Measurements from ENCODE around the gene CSPG5.

Gene CSPG5

GRCh38 chr3:47578691-47579632 lies at the start of gene CSPG5:
TSS of gene CSPG5 (minus strand) at chr3:47578865. CDS start at chr3:47578693, 172 bp downstream.
- TF ChIP-seq, protein P1, sequence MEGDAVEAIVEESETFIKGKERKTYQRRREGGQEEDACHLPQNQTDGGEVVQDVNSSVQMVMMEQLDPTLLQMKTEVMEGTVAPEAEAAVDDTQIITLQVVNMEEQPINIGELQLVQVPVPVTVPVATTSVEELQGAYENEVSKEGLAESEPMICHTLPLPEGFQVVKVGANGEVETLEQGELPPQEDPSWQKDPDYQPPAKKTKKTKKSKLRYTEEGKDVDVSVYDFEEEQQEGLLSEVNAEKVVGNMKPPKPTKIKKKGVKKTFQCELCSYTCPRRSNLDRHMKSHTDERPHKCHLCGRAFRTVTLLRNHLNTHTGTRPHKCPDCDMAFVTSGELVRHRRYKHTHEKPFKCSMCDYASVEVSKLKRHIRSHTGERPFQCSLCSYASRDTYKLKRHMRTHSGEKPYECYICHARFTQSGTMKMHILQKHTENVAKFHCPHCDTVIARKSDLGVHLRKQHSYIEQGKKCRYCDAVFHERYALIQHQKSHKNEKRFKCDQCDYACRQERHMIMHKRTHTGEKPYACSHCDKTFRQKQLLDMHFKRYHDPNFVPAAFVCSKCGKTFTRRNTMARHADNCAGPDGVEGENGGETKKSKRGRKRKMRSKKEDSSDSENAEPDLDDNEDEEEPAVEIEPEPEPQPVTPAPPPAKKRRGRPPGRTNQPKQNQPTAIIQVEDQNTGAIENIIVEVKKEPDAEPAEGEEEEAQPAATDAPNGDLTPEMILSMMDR (conservative IDR thresholded peaks at IDR 0.05; ENCODE audit: low read depth, low read length), result no peak
- H3K4me3 ChIP-seq (ENCODE audit: low read depth, low read length), result peak within 1 kb of the TSS; percentile 52
- no peak for DNase-seq (ENCODE audit: low read depth)

DNA sequence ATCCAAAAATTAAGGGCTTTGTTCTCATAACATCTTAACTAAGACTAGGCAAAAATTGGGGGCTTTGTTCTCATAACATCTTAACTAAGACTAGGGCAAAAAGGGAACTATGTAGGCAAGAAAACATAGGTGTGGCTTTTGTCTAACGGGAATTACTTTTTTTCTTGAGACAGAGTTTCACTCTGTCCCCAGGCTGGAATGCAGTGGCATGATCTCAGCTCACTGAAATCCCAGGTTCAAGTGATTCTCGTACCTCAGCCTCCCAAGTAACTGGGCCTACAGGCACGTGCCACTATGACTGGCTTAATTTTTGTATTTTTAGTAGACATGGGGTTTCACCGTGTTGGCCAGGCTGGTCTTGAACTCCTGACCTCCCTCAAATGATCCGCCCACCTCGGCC lies 49.8 kb upstream of the CSPG5 start:
- TF ChIP-seq, protein P1 (conservative IDR thresholded peaks at IDR 0.05; ENCODE audit: low read depth, low read length), result no peak
- no peak overlapping the region for H3K4me3 ChIP-seq (ENCODE audit: low read depth, low read length)
- DNase-seq (ENCODE audit: low read depth), result no peak

- no peak for DNase-seq (ENCODE audit: low read depth)
- no peak overlapping the region for H3K4me3 ChIP-seq (ENCODE audit: low read depth, low read length)
- TF ChIP-seq, protein P1 (conservative IDR thresholded peaks at IDR 0.05; ENCODE audit: low read depth, low read length), result no peak
Measured at GRCh38 chr3:47622671-47623461, 44.2 kb upstream of the CSPG5 start.

- no peak overlapping the region for H3K4me3 ChIP-seq (ENCODE audit: low read depth, low read length)
- TF ChIP-seq, protein P1 (conservative IDR thresholded peaks at IDR 0.05; ENCODE audit: low read depth, low read length), result no peak
- no peak for DNase-seq (ENCODE audit: low read depth)
Measured at GRCh38 chr3:47617086-47618010, 38.7 kb upstream of the CSPG5 start.

DNA sequence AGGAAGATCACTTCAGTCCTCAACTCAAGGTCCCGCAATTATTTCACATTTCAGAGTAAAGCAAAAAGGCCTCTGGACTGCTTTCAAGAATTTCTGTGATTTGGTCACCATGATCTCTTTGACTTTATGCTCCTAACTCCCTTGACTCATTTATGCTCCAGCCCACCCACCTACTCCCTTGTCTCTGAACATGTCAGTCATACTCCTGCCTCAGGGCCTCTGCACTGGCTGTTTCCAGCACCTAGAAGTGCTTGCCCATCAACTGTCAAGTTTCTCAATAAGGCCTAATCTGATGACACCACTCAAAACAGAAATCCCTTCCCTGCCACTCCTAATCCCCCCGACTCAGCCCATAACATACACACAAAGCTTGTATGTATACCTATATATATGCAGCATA lies 36.1 kb upstream of the CSPG5 start:
- TF ChIP-seq, protein P1 (conservative IDR thresholded peaks at IDR 0.05; ENCODE audit: low read depth, low read length), result no peak
- DNase-seq (ENCODE audit: low read depth), result no peak
- H3K4me3 ChIP-seq (ENCODE audit: low read depth, low read length), result no peak overlapping the region

GRCh38 chr3:47613722-47614121 lies 35.1 kb upstream of the CSPG5 start:
- DNase-seq (ENCODE audit: low read depth), result no peak
- TF ChIP-seq, protein P1 (conservative IDR thresholded peaks at IDR 0.05; ENCODE audit: low read depth, low read length), result no peak
- no peak overlapping the region for H3K4me3 ChIP-seq (ENCODE audit: low read depth, low read length)
